ENCODE measurements around the gene CENPH.
"Not testable (repeated sequence)": the region's sequence is repeated elsewhere in the genome, so short reads cannot be mapped to it uniquely, and the experiment has no call there.

DNA sequence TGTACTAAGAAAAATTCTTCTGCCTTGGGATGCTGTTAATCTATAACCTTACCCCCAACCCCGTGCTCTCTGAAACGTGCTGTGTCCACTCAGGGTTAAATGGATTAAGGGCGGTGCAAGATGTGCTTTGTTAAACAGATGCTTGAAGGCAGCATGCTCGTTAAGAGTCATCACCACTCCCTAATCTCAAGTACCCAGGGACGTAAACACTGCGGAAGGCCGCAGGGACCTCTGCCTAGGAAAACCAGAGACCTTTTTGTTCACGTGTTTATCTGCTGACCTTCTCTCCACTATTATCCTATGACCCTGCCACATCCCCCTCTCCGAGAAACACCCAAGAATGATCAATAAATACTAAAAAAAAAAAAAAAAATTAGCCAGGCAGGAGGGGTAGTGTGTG, 31.4 kb downstream of the CENPH start:
- TF ChIP-seq, protein P1, sequence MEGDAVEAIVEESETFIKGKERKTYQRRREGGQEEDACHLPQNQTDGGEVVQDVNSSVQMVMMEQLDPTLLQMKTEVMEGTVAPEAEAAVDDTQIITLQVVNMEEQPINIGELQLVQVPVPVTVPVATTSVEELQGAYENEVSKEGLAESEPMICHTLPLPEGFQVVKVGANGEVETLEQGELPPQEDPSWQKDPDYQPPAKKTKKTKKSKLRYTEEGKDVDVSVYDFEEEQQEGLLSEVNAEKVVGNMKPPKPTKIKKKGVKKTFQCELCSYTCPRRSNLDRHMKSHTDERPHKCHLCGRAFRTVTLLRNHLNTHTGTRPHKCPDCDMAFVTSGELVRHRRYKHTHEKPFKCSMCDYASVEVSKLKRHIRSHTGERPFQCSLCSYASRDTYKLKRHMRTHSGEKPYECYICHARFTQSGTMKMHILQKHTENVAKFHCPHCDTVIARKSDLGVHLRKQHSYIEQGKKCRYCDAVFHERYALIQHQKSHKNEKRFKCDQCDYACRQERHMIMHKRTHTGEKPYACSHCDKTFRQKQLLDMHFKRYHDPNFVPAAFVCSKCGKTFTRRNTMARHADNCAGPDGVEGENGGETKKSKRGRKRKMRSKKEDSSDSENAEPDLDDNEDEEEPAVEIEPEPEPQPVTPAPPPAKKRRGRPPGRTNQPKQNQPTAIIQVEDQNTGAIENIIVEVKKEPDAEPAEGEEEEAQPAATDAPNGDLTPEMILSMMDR (IDR thresholded peaks at IDR 0.05) = not testable (repeated sequence)
- TF ChIP-seq EP300, POLR2AphosphoS5 (IDR thresholded peaks at IDR 0.05): not testable (repeated sequence)

Measured in sigmoid colon (tissue), 4 donors.